Choroid plexus epithelial cell (primary cell): ENCODE measurements around the gene TRMT1.

Source experiments
- DNase-seq: peaks from one replicate; pipeline ENCODE4 v3.0.0-alpha.2; 2010; ENCODE audit warnings: low read depth
- H3K4me3 ChIP-seq: 2 replicates; pipeline ENCODE4 v1.5.1; 2011; ENCODE audit warnings: low read depth, mild to moderate bottlenecking, control low read depth, low read length, moderate library complexity
- CTCF ChIP-seq: conservative IDR thresholded peaks from 2 replicates; pipeline ENCODE4 v1.5.1; 2011; ENCODE audit warnings: low read depth, mild to moderate bottlenecking, control low read depth, inconsistent platforms, low read length, moderate library complexity

Gene TRMT1

GRCh38 chr19:13099073-13099999 lies 17.2 kb downstream of the TRMT1 start:
- DNase-seq = no peak
- no peak for TF ChIP-seq CTCF
- no peak overlapping the region for H3K4me3 ChIP-seq

- DNase-seq = peak; percentile 46
- no peak for TF ChIP-seq CTCF
- no peak overlapping the region for H3K4me3 ChIP-seq
These were observed 18.1 kb downstream of the TRMT1 start for GRCh38 chr19:13098277-13099072.

GRCh38 chr19:13097463-13098258 lies 18.9 kb downstream of the TRMT1 start:
- no peak for TF ChIP-seq CTCF
- H3K4me3 ChIP-seq = no peak overlapping the region
- DNase-seq = no peak

GRCh38 chr19:13097033-13097462 lies 19.5 kb downstream of the TRMT1 start:
- TF ChIP-seq CTCF = no peak
- DNase-seq = no peak
- no peak overlapping the region for H3K4me3 ChIP-seq

GRCh38 chr19:13095934-13096927 lies 20.3 kb downstream of the TRMT1 start:
- no peak overlapping the region for H3K4me3 ChIP-seq

More at GRCh38 chr19:13095934-13096927, 20.3 kb downstream of the TRMT1 start:
- no peak for DNase-seq
- no peak for TF ChIP-seq CTCF
